Ramos (cell line): ENCODE results near the gene APOA1.
"Not testable (repeated sequence)": the region's sequence is repeated elsewhere in the genome, so short reads cannot be mapped to it uniquely, and the experiment has no call there.

Experiments used
- in situ Hi-C: fragments of 300-500 bp; cut with MboI; formaldehyde crosslinking; loops from one replicate; pipeline ENCODE4 v1.14.3; 2022; ENCODE audit warnings: low sequenced_read_pairs; ENCODE audit not compliant: unreplicated experiment

The APOA1 gene

DNA sequence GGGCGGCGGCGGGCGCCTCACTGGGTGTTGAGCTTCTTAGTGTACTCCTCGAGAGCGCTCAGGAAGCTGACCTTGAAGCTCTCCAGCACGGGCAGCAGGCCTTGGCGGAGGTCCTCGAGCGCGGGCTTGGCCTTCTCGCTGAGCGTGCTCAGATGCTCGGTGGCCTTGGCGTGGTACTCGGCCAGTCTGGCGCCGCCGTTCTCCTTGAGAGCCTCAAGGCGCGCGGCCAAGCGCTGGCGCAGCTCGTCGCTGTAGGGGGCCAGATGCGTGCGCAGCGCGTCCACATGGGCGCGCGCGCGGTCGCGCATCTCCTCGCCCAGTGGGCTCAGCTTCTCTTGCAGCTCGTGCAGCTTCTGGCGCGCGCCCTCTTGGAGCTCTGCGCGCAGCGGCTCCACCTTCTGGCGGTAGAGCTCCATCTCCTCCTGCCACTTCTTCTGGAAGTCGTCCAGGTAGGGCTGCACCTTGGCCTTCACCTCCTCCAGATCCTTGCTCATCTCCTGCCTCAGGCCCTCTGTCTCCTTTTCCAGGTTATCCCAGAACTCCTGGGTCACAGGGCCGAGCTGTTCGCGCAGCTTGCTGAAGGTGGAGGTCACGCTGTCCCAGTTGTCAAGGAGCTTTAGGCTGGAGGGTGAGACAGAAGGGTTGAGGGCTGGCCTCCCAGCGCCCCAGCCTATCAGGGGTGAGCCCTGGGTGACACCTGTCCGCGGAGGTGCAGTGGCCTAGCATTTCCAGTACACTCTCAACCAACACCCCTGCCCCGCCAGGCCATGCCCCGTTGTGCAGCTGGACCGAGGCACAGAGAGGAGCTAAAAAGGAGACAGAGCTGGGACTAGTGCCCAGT is 1.4 kb downstream of the APOA1 start:
- in situ Hi-C loops: no loop called here

DNA sequence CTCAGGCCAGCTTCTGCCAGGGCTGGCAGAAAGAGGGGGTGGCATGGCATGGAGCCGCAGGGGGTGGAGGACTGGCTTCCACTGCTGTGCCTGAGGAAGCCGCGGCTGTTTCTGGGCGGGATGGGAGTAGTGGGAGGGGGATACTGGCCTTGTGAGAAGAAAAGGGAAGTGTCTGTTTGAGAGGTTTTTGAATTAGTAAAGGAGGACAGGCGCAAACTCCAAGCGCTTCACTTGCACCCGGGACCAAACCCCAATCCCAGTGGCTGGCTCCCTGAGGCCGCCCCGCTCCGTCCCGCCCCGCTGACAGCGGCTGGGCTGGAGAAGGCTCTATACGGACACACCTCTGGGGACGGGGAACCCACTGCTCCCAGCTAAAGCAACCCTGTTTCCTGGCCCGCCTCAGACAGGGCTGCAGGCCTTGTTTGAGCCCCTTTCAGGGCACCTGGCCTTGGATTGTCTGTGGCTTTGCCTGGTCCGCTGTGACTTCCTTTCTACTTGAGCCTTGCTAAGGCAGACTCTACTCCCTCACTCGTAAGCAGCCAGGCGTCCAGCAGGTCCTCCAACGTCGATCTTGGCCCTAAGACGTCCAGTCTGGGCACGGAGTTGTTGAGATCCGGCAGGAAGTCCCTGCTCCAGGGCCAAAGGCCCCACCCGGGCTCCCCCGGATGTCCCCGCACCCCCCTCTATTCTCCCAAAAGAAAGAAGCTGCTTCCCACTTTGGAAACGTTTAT is 2.2 kb downstream of the APOA1 start:
- in situ Hi-C loops: no loop called here

DNA sequence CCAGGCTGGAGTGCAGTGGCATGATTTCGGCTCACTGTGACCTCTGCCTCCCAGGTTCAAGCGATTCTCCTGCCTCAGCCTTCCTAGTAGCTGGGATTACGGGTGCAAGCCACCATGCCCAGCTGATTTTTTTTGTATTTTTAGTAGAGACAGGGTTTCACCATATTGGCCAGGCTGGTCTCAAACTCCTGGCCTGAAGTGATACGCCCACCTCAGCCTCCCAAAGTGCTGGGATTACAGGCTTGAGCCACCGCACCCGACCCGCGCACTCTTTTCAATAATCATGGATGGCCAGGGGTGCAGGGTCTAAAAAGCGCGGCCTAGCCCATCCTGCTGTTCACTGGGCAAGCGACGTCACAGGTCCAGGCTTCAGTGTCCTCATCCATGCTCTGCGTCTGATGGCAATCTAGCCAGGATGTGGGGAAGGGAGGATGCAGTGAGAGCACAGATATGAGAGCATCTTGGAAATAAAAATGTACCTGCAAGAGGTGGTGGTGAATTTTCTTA is 2.8 kb downstream of the APOA1 start:
- in situ Hi-C loops: not testable (repeated sequence)

DNA sequence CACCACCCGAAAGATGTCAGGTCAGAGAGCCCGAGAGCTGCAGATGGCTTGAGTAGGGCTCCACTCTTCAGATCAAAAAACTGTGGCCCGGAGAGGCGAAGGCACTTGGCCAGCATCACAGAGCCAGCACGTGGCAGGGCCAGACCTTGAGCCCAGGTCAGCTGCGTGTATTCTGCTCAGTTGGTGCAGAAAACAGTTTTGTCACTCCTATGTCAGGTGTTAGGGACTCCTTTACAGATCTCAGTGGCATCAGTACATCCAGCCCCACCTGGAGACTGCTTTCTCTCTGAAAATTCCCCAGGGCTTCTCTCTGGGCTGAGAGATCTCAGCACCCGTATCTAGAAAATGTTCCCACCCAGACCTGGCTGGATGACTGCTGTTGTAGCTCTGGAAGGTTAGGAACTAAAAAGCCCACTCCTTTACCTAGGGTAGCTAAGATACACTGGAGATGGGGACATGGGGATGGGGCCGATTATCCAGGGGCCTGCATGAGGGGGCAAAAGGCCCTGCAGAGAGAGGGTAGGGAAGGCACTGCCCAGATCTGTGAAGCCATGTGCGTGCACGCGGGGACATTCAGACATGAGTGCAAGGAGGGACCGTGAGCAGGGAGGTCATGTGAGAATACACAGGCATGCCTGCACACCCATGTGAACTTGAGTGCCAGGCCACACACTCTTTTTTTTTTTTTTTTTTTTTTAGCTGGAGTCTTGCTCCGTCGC is 3.4 kb downstream of the APOA1 start:
- in situ Hi-C loops: no loop called here

DNA sequence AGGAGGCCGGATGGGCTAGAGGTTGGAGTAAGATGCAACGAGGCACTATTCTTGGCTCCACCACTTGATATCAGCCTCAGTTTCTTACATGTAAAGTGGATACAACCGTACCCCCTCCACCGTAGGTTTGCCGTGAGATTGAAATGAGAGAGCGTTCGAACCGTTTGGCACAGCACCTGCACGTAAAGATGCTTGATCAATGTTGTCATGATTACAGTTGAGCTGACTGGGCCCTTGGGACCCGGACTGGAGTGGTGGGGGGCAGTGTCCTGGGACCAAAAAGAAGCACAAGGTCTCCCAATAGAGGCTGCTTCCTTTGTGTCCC is 4.0 kb downstream of the APOA1 start:
- in situ Hi-C loops: no loop called here

DNA sequence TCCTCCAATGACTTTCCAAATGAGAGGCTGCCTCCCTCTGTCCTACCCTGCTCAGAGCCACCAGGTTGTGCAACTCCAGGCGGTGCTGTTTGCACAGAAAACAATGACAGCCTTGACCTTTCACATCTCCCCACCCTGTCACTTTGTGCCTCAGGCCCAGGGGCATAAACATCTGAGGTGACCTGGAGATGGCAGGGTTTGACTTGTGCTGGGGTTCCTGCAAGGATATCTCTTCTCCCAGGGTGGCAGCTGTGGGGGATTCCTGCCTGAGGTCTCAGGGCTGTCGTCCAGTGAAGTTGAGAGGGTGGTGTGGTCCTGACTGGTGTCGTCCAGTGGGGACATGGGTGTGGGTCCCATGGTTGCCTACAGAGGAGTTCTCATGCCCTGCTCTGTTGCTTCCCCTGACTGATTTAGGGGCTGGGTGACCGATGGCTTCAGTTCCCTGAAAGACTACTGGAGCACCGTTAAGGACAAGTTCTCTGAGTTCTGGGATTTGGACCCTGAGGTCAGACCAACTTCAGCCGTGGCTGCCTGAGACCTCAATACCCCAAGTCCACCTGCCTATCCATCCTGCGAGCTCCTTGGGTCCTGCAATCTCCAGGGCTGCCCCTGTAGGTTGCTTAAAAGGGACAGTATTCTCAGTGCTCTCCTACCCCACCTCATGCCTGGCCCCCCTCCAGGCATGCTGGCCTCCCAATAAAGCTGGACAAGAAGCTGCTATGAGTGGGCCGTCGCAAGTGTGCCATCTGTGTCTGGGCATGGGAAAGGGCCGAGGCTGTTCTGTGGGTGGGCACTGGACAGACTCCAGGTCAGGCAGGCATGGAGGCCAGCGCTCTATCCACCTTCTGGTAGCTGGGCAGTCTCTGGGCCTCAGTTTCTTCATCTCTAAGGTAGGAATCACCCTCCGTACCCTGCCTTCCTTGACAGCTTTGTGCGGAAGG is 4.8 kb downstream of the APOA1 start:
- in situ Hi-C loops: no loop called here

DNA sequence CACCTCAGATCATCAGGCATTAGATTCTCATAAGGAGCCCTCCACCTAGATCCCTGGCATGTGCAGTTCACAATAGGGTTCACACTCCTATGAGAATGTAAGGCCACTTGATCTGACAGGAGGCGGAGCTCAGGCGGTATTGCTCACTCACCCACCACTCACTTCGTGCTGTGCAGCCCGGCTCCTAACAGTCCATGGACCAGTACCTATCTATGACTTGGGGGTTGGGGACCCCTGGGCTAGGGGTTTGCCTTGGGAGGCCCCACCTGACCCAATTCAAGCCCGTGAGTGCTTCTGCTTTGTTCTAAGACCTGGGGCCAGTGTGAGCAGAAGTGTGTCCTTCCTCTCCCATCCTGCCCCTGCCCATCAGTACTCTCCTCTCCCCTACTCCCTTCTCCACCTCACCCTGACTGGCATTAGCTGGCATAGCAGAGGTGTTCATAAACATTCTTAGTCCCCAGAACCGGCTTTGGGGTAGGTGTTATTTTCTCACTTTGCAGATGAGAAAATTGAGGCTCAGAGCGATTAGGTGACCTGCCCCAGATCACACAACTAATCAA is 5.6 kb downstream of the APOA1 start:
- in situ Hi-C loops: no loop called here

DNA sequence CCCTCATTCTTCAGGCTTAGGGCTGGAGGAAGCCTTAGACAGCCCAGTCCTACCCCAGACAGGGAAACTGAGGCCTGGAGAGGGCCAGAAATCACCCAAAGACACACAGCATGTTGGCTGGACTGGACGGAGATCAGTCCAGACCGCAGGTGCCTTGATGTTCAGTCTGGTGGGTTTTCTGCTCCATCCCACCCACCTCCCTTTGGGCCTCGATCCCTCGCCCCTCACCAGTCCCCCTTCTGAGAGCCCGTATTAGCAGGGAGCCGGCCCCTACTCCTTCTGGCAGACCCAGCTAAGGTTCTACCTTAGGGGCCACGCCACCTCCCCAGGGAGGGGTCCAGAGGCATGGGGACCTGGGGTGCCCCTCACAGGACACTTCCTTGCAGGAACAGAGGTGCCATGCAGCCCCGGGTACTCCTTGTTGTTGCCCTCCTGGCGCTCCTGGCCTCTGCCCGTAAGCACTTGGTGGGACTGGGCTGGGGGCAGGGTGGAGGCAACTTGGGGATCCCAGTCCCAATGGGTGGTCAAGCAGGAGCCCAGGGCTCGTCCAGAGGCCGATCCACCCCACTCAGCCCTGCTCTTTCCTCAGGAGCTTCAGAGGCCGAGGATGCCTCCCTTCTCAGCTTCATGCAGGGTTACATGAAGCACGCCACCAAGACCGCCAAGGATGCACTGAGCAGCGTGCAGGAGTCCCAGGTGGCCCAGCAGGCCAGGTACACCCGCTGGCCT is 7.1 kb downstream of the APOA1 start:
- in situ Hi-C loops: no loop called here

DNA sequence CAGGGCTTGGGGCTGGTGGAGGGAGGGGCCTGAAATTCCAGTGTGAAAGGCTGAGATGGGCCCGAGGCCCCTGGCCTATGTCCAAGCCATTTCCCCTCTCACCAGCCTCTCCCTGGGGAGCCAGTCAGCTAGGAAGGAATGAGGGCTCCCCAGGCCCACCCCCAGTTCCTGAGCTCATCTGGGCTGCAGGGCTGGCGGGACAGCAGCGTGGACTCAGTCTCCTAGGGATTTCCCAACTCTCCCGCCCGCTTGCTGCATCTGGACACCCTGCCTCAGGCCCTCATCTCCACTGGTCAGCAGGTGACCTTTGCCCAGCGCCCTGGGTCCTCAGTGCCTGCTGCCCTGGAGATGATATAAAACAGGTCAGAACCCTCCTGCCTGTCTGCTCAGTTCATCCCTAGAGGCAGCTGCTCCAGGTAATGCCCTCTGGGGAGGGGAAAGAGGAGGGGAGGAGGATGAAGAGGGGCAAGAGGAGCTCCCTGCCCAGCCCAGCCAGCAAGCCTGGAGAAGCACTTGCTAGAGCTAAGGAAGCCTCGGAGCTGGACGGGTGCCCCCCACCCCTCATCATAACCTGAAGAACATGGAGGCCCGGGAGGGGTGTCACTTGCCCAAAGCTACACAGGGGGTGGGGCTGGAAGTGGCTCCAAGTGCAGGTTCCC is 7.8 kb downstream of the APOA1 start, which contains the start of gene APOC3:
APOC3 (plus strand) TSS at position 383 of the 659 bp plus-strand sequence. CDS start 676 bp downstream, outside the sequence.
- in situ Hi-C loops: no loop called here

DNA sequence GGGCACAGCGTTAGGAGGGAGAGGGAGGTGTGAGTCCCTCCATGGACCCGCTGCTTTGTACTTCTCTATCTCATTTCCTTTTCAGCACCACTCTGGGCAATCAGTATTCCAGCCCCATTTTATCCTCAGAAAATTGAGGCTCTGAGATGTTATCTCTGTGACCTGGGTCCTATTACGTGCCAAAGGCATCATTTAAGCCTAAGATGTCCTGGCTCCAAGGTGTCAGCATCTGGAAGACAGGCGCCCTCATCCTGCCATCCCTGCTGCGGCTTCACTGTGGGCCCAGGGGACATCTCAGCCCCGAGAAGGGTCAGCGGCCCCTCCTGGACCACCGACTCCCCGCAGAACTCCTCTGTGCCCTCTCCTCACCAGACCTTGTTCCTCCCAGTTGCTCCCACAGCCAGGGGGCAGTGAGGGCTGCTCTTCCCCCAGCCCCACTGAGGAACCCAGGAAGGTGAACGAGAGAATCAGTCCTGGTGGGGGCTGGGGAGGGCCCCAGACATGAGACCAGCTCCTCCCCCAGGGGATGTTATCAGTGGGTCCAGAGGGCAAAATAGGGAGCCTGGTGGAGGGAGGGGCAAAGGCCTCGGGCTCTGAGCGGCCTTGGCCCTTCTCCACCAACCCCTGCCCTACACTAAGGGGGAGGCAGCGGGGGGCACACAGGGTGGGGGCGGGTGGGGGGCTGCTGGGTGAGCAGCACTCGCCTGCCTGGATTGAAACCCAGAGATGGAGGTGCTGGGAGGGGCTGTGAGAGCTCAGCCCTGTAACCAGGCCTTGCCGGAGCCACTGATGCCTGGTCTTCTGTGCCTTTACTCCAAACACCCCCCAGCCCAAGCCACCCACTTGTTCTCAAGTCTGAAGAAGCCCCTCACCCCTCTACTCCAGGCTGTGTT is 8.5 kb downstream of the APOA1 start:
- in situ Hi-C loops: no loop called here

DNA sequence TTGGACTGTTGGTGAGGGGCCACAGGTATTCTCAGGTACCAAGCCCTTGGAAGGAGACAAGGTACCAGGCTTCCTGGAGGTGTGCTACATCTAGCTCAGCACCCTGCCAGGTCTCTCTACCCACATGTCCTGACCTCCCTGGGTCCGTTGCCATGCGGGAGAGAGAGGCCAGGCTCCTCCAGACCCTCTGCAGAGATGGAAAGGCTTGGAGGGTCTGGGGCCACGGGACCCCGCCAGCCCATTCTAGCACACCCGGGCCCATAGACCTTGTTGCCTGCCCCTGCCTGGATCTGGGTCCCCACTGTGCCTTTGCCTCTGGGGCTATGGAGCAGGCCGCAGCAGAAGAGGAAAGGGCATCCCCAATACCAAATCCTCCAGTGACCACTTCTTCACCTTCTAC is 10.0 kb downstream of the APOA1 start:
- in situ Hi-C loops: no loop called here

DNA sequence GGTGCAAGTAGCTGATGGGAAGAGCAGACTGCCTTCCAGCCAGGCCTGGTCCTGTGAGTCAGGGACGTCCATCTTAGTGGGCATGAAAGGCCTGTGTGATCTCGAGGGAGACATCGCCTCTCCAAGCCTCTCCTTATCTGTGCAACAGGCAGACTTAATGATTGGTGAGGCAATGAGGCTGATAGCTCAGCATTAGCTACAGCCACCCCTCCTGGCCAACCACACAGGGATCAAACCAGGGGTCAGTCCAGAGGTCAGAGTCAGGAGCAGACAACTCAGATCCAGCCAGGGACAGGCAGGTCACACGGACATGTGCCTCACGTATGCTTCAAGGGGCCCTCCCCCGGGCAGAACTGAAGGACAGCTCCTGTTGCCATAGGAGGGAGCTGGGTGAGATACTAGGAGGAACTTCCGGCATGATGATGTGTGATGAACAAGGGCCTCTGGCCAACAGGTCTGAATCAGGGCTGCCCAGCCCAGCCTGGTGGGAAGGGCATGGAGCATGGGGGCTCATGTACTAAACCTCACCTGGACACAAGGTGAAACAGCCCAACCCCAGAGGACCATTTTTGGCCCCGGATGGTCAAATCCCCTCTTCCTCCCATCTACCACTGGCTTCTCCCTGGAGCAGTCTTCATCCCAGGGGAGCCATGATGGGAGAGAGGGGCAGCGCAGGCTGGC is 10.5 kb downstream of the APOA1 start:
- in situ Hi-C loops: no loop called here

DNA sequence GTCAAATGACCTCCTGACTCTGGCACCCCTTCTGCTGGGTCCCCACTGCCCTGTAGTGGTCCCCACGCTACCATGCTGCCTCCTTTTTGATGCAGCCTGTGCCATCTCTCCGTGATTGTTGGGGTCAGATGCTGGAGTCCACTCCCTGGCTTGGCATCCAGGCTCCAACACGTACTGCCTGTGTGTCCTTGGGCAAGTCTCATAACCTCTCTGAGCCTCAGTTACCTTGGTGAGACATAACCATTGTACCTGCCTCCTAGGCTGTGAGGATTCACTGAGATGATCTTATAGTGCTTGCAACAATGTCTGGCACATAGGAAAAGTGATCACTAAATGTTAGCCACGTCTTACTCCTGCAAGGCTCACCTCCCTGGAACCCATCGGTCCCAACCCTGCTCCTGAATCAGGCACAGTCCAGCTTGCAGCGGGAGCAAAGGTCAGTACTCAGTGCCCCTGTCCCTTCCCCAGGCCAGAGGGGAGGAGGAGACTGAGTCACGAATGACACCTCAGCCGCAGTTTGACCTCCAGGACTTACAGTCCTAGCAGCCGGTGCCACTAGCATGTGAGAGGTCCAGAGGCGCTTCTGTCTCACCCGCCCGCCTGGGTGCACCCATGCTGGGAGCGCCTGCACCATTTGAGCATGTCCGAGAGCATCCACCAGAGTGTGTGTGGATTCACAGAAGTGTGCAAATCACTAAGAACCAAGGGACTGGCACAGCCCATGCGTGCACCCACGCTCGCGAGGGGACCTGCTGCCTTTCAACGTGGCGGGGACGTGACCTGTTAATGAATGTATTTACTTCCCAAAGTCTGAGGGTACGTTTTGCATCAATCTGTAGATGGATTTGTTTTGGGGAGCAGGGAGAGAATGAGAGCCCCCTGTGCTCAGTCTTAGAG is 11.3 kb downstream of the APOA1 start:
- in situ Hi-C loops: no loop called here

DNA sequence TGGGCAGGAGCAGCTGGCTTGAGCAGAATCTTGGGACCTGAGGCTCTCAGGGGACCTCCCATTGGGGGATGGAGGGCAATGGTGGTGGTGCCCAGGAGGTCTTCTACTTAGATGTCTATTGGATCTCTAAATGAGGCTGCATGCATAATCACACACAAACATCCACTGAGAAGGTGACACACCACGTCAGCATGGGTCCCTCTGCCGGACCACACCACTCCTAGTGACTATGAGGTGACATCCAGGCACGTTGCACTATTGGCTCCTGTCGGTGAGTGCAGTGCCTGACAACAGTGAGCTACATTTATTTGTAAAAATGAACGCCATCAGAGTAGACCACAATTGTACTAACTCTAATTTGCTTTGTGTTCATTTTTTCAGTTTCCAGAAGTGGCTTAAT is 12.0 kb downstream of the APOA1 start:
- in situ Hi-C loops: no loop called here

DNA sequence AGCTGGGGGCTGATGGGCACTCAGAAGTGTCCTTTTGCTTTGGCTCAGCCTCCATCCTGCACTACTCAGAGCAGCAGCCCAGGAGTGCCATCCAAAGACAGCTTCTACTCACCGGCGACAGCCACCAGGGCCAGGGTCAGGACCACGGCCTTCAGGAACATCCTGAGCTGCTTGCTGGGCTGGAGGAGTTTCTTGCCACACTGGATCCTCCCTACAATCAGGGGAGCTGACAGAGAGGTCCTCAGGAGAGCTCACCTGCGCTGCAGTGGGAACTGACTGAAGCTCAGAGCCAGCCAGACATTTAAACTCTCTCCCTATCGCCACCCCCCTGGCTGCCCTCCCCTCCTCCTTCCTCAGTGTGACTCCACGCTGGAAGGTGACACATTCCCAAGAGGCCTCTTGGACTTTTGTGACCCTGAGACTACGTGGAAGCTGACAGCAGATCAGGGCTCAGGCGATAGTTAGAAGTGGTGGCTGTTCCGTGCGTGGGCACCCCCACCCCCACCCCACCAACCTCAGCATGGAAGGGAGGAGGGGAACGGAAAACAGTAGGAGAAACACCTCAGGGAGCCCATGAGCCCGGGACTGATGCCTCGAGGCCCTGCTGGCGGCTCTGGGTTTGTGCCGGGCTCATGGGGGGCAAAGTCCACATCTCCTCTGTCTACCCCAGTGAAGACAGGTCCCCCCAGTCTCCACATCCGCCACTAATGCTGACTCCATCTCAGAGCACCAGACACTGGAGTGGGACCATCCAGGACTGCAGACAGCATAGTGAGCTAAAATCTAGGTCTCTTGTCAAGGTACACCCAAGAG is 14.2 kb downstream of the APOA1 start, which contains the start of gene APOA4:
APOA4 (minus strand) TSS at position 274 of the 813 bp plus-strand sequence; CDS start at position 161, 113 bp downstream.
- in situ Hi-C loops: no loop called here
